HEK293 (cell line): ENCODE data around the gene SLC6A13.

ENCODE experiments used
- REST ChIP-seq: fragments of 450-650 bp; formaldehyde crosslinking; IDR thresholded peaks from 2 replicates; pipeline ENCODE4 v1.5.1; 2016; ENCODE audit warnings: missing biosample characterization, missing genetic modification characterization
- SP2 ChIP-seq: fragments of 450-650 bp; formaldehyde crosslinking; IDR thresholded peaks from 2 replicates; pipeline ENCODE4 v1.5.1; 2016; ENCODE audit warnings: missing biosample characterization, missing genetic modification characterization
- SP3 ChIP-seq: fragments of 450-650 bp; formaldehyde crosslinking; IDR thresholded peaks from 2 replicates; pipeline ENCODE4 v1.5.1; 2016; ENCODE audit warnings: missing biosample characterization, missing genetic modification characterization
- ZNF274 ChIP-seq, 2 experiments: fragments of 200-500 bp in 1 of 2; fragments of 450-650 bp in 1 of 2; sonication (Bioruptor generic) in 1 of 2; formaldehyde crosslinking in 1 of 2; IDR thresholded peaks; 2 replicates each; pipeline versions ENCODE4 v1.5.1 to v1.6.1; 2014 to 2016; ENCODE audit warnings: borderline replicate concordance in 1 of 2, inconsistent platforms in 1 of 2, low read length in 1 of 2, missing biosample characterization in 1 of 2, missing genetic modification characterization in 1 of 2
- ZNF280D ChIP-seq: fragments of 450-650 bp; formaldehyde crosslinking; IDR thresholded peaks from 2 replicates; pipeline ENCODE4 v1.5.1; 2016; ENCODE audit warnings: missing biosample characterization, missing genetic modification characterization
- ZNF302 ChIP-seq: fragments of 450-650 bp; formaldehyde crosslinking; IDR thresholded peaks from 2 replicates; pipeline ENCODE4 v1.5.1; 2016; ENCODE audit warnings: missing biosample characterization, missing genetic modification characterization, low read depth
- ZNF837 ChIP-seq: fragments of 450-650 bp; formaldehyde crosslinking; IDR thresholded peaks from 2 replicates; pipeline ENCODE4 v1.5.1; 2016; ENCODE audit warnings: missing biosample characterization, missing genetic modification characterization
- ZNF843 ChIP-seq: fragments of 450-650 bp; formaldehyde crosslinking; IDR thresholded peaks from 2 replicates; pipeline ENCODE4 v1.5.1; 2016; ENCODE audit warnings: missing biosample characterization, missing genetic modification characterization
- TF ChIP-seq, protein P1 (sequence below): fragments of 450-650 bp; IDR thresholded peaks from 2 replicates; pipeline ENCODE4 v1.5.1; 2018; ENCODE audit warnings: missing biosample characterization, missing genetic modification characterization
- TF ChIP-seq, protein P2 (sequence below): fragments of 450-650 bp; formaldehyde crosslinking; IDR thresholded peaks from 2 replicates; pipeline ENCODE4 v1.5.1; 2016; ENCODE audit warnings: missing biosample characterization, missing genetic modification characterization
- TF ChIP-seq, protein P3 (sequence below): fragments of 450-650 bp; formaldehyde crosslinking; IDR thresholded peaks from 2 replicates; pipeline ENCODE4 v1.5.1; 2016; ENCODE audit warnings: missing biosample characterization, missing genetic modification characterization

DNA sequence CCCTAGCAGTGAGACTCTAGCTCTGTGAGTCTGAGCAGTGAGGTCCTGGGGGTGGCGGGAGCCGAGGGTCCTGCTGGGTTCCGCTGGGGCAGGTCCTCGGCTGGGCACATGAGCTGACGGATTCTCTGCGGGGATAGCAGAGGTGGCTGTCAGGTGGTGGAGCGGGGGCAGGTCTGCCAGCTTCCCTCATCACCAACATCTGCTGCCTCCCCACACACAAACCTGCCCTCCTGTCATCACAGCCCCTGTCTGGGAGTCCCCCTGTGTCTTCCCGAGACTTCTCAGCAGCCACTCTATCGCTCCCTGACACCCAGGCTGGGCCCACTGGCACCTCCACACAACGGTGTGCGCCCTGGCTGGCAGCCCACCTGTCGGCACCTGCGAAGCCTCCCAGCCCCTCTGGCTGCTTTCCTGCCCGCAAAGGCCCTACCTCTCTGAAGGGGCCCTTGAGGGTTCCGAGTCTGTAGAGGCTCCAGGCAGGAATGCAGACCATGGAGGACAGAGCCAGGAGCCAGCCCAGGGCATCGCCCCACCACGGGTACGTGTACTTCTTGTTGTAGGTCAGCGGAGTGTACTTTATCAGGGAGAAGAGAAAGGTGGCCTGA lies 41.6 kb downstream of the SLC6A13 start:
- TF ChIP-seq, protein P1, sequence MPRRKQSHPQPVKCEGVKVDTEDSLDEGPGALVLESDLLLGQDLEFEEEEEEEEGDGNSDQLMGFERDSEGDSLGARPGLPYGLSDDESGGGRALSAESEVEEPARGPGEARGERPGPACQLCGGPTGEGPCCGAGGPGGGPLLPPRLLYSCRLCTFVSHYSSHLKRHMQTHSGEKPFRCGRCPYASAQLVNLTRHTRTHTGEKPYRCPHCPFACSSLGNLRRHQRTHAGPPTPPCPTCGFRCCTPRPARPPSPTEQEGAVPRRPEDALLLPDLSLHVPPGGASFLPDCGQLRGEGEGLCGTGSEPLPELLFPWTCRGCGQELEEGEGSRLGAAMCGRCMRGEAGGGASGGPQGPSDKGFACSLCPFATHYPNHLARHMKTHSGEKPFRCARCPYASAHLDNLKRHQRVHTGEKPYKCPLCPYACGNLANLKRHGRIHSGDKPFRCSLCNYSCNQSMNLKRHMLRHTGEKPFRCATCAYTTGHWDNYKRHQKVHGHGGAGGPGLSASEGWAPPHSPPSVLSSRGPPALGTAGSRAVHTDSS (tag by site-specific recombination), result no peak
- TF ChIP-seq SP3, result no peak
- TF ChIP-seq ZNF274 (IDR thresholded peaks at IDR 0.05; ENCODE audit: low read length), result no peak
- no peak for TF ChIP-seq ZNF274 (tag by site-specific recombination; IDR thresholded peaks at IDR 0.05; ENCODE audit: borderline replicate concordance)
- TF ChIP-seq SP2 (tag by site-specific recombination), result no peak
- TF ChIP-seq ZNF843 (tag by site-specific recombination), result no peak
- TF ChIP-seq, protein P2, sequence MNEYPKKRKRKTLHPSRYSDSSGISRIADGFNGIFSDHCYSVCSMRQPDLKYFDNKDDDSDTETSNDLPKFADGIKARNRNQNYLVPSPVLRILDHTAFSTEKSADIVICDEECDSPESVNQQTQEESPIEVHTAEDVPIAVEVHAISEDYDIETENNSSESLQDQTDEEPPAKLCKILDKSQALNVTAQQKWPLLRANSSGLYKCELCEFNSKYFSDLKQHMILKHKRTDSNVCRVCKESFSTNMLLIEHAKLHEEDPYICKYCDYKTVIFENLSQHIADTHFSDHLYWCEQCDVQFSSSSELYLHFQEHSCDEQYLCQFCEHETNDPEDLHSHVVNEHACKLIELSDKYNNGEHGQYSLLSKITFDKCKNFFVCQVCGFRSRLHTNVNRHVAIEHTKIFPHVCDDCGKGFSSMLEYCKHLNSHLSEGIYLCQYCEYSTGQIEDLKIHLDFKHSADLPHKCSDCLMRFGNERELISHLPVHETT (tag by site-specific recombination), result no peak
- no peak for TF ChIP-seq ZNF837 (tag by site-specific recombination)
- TF ChIP-seq ZNF280D (tag by site-specific recombination), result no peak
- no peak for TF ChIP-seq REST (tag by site-specific recombination)
- TF ChIP-seq, protein P3, sequence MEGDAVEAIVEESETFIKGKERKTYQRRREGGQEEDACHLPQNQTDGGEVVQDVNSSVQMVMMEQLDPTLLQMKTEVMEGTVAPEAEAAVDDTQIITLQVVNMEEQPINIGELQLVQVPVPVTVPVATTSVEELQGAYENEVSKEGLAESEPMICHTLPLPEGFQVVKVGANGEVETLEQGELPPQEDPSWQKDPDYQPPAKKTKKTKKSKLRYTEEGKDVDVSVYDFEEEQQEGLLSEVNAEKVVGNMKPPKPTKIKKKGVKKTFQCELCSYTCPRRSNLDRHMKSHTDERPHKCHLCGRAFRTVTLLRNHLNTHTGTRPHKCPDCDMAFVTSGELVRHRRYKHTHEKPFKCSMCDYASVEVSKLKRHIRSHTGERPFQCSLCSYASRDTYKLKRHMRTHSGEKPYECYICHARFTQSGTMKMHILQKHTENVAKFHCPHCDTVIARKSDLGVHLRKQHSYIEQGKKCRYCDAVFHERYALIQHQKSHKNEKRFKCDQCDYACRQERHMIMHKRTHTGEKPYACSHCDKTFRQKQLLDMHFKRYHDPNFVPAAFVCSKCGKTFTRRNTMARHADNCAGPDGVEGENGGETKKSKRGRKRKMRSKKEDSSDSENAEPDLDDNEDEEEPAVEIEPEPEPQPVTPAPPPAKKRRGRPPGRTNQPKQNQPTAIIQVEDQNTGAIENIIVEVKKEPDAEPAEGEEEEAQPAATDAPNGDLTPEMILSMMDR (tag by site-specific recombination), result no peak
- no peak for TF ChIP-seq ZNF302
